EL (cell line): ENCODE measurements around the gene WDR1.
A peak's percentile ranks its signal among the peaks of the same experiment; 100 is the strongest.

ENCODE experiments used
- DNase-seq: peaks from one replicate; pipeline ENCODE4 v3.0.0-alpha.2; 2016

WDR1 gene

GRCh38 chr4:10066206-10066605, 50.4 kb downstream of the WDR1 start:
- no peak for DNase-seq

DNA sequence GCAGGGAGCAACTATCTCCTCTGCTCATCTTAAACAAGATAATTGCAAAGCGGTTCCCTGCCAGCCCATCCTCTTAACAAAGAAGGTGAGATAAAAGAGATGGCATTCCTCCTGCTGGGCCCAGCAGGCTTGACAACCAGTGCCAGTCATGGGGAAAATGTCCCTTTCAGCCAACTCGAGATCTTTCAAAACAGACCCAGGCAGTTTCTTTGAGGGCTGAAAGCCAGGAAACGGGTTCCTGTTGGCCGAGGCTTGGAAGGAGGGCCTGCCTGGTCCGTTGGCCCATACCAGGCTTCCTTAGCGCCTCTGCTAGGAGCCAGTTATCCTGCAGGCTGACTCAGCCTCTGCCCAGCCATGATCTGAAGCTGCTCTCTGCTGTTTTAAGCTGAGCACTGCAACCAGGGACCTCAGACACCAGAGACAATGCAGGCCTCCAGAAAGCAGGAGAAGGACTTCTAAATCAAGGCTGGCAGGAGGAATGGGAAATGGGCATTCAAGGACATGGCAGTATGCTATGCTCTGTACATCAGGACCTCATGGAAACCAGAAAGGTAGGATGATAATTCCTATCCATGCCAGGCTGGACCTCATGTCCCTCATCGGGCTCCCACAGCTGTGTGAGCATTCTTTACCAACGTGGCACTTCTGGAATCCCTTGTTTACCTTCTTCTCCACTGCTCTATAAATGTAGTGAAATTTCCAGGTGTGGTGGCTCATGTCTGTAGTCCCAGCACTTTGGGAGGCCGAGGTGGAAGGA, 52.9 kb downstream of the WDR1 start:
- peak; percentile 52 for DNase-seq

DNA sequence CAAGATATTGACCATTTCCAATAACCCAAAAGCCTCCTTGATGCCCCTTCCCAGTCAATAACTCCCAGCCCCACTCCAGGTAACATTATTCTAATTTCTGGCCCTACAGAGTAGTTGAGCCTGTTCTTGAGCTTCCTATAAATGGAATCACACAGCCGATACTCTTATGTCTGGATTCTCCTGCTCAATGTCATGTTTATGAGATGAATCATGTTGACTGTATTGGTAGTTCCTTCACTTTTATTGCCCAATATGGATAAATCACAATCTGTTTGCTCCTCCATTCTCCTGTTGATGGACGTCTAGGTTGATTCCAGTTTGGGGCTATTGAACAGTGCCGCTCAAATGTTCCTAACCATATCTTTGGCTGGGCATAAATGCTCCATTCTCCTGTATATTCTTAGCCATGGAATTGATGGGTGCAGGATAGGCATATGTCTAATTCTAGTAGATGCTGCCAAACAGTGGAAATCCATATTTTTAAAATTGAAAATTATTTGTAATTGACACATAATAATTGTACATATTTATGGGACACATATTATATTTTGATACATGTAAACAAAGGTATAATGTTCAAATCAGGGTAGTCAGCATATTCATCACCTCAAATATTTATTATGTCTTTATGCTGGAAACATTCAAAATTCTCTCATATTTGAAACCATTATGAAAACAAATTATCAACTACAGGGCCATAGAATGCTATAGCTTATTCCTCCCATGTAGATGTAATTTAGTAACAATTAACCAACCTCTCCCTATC, 54.8 kb downstream of the WDR1 start:
- peak; percentile 29 for DNase-seq

- no peak for DNase-seq
Measured at GRCh38 chr4:10058371-10058770, 58.2 kb downstream of the WDR1 start.

DNA sequence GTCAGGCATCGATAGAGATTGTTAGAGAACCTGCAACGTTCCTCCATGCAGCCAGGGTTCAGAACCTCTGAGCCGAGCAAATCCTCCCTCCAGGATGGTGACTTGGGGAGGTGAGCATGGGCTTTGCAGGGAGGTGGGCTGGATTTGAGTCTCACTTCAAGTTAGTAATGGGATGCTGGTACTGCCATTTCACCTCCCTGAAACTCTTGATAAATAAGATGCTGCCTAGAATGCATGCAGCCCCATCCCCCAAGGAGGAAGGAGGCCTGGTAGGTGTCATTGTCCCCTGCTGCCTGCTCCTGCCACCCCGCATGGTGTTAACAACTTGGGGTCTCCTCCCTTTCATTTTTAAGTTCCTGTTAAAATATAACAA, 59.6 kb downstream of the WDR1 start:
- no peak for DNase-seq

GRCh38 chr4:10056334-10057022, 60.1 kb downstream of the WDR1 start:
- DNase-seq: no peak

- DNase-seq: no peak
Measured at GRCh38 chr4:10055871-10056270, 60.7 kb downstream of the WDR1 start.

DNA sequence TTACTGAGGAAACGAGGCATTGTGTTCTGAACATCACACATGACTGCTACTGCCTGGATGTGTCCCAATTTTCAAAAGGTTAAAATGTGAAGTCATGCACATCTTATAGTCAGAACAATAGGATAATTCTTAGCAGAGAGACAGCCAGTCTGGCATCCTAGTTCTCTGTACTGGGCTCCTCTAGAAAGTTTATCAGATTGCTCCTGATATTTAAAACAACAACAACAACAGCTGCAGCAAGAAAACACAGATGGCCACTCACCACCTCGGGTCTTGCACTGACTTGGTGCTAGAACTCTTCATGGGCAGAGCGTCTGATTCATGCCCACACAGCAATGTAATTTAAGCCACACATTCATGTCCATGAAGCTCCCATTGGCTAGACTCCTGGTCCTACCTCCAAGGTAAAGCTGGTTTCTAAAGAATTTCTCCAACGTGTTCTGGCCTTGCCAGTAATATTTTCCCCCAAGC, 62.0 kb downstream of the WDR1 start:
- DNase-seq: no peak

DNA sequence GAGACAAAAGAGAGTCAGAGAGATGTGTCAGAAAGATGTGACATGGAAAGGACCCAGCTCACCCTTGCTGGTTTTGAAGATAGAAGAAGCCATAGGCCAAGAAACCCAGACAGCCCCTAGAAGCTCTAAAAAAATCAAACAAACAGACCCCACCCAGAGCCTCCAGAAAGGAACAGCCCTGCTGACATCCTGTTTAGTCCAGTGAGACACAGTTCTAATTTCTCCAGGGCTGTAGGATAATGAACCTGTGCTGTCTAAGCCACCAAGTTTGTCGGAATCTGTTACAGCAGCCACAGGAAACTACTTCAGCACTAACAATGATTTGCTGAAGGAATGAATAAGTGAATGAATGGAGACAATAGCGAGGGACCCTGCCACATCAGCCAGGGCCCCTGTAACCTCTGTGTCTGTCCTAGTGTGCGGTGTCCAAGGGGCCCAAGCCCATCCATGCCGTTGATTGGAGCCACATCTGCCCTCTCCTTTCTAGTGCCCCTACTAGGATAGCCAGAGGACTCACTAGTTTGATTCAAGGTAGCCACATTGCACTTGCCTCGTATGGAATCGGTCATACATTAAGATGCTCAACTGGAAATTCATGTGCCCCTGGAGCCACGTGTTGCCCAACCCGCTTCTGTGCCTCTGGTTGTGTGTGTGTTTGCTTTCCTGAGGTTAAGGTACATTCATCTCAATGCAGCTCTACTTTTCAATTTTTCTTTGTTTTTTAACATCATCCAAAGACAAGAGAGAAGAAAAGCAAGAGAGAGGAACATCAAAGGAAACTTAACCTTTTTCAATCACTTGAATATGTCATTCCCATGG, 62.8 kb downstream of the WDR1 start:
- no peak for DNase-seq

DNA sequence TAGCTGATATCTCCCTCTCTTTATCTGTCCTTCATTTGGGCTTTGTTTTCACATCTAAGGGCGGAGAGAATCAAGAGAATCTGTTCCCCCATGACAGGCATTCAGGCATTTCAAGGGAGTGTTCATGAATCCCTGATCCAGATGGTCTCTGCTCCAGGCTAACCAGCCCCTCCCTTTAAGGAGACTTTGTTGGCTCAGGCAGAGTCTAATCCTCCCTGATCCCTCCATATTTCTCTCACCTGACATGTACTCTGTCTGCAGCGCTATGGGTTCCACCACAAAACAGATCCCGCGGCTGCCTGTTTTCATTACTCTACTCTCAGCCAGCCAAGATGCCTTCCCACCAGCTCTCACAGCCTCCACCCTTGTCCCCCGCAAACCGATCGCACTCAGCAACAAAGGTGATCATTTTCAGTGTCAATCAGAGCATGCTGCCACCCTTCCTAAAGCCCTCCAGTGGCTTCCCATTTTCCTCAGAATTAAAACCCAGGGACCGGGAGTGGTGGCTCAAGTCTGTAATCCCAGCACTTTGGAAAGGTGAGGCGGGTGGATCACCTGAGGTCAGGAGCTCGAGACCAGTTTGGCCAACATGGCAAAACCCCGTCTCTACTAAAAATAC, 65.0 kb downstream of the WDR1 start:
- DNase-seq: no peak

DNA sequence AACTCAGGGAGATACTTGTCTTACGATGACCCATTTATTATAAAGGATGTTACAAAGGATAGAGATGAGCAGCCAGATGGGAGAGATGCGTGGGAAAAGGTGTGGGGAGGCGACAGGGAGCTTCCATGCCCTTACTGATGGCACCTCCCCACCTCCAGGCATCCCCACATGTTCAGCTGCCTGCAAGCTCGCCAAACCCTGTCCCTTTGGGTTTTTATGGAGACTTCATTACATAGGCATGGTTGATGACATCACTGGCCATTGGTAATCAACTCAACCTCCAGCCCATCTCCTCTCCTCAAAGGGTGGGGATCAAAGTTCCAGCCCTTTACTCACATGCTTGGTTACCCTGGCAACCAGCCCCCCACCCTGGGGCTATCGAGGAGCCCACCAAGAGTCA, 65.9 kb downstream of the WDR1 start:
- DNase-seq: no peak

GRCh38 chr4:10050261-10050661, 66.3 kb downstream of the WDR1 start:
- DNase-seq: no peak

DNA sequence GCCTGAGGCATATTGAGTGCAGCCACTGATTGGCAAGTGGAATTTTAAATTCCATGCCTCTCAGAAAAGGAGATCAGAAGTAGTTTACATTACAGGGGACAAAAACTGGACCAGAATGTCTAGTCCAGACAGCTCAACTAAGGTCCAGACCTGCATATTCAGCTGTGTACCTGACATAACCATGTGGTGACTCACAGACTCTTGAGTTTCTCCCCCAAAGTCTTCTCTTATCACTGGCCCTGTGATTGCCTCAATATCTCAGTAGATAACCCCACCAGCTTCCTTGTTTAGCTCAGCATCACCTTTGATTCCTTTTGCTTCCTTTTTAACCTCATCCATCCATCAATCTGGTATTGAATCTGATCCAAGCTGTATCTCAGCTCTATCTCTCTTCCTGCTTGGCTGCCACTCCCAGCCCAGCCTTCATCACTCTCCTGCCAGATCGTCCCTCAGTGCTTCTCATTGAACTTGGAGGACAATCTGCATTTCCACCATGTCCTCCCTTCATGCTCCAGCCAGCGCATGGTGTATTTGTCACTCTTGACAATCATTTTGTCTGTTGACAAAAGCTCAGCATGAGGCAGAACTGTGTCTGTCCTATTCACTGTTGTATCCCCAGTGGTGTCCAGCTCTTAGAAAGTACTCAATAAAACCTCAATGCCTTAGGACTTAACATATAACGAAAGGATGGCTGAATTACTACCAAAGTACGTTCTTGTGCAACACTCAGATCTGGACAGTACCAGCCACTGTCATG, 67.5 kb downstream of the WDR1 start:
- DNase-seq: no peak

DNA sequence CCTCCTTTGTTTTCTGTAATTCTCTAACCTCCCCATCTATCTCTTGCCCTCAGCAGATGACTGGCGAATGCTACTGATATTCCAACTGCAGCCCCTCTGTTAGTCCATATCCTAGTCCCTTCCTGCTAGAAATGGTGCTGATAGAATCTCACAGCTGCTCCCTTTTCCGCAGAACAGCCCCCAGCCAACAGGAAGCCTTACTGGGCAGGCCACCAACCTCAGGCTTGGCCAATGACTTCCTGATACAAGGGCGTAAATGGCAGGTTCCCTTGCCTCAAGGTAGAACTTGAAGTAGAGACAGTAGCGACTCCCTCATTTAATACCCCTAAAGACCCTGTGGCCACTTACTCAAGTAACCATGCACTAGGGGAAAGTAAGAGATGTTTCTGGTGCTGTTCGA, 68.6 kb downstream of the WDR1 start:
- no peak for DNase-seq

GRCh38 chr4:10046471-10046870, 70.1 kb downstream of the WDR1 start:
- DNase-seq: no peak

- DNase-seq: peak; percentile 78
Measured at GRCh38 chr4:10045481-10045880, 71.1 kb downstream of the WDR1 start.

DNA sequence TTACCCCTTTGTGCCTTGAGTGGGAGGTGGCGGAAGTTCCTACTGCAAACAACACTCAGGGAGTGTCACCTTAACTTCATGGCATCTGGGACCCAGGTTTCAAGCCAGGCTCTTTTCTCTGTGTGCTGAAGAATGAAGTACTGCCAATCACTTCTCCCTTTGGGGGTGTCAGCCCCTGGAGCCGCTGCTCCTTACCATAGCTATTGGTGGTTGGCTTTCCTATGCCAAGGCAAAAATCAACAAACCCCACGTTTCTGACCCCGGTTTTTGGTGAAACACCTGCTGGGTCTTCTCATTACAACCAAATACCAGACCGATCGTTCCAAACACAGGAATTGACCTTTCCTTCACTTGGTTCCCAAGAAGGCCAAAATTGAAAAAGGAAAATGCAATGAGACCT, 75.6 kb downstream of the WDR1 start:
- DNase-seq: no peak

GRCh38 chr4:10040049-10040892, 76.3 kb downstream of the WDR1 start:
- DNase-seq: no peak

DNA sequence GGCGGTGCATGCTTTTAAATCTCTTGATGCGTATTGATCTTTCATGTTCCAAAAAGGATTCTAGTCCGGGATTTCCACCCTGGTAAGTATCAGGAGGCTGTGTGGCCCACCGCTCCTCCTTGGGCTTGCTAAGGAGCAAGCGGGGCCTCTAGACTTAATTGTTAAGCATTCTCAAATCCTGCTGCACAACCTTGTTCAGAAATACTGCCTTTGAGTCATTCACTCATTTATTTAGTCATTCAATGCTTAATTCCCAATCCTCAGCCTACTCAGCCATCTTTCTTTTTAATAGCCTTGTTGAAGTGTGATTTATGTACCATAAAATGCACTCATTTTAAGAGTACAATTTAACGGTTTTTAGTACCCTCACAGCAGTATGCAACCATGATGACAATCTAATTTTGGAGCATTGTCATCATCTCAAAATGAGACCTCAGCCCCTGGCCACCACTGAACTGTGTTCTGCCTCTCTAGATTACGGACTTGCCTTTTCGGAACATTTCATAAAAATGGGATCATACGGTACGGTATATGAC, 79.7 kb downstream of the WDR1 start:
- DNase-seq: no peak

DNA sequence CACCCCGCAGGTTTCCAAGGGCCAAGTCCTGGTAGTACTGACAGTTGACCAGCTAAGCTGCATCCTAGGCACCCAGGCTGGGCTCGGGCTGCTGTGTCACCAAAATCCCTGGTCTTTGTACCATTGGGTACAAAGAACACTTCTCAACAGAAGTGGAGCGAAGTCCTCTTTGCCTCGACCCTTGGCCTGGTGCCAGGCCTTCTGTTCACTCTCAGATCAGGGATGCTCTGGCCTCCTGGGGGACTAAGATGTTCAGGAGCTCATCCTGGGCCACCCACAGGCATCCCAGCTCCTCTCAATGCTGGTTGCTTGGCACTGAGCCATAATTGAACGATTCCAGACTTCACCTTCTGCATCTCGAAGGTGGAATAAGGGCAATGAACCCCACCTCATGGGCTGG, 81.5 kb downstream of the WDR1 start:
- no peak for DNase-seq
